ENCODE measurements around the gene CENPS. TPM values are rescaled to one million over a fixed set of nuclear protein-coding genes. Genes with fewer than 3 reads are reported as not detected.

Gene CENPS
- total RNA-seq, 1 donor from 2014 or later: 9.8 TPM

GRCh38 chr1:10459184-10459583 is 29.0 kb downstream of the CENPS start:
- peaks cover 29% of the 10 kb centered on the region for H3K36me3 Mint-ChIP-seq (ENCODE audit: low read depth, unreplicated experiment)
- no peaks in the 10 kb centered on the region for H3K9me3 Mint-ChIP-seq (ENCODE audit: unreplicated experiment)
- DNase-seq (ENCODE audit: low spot score): no peak
- peaks cover 1% of the 10 kb centered on the region for H3K27me3 Mint-ChIP-seq (ENCODE audit: unreplicated experiment)
- TF ChIP-seq, protein P1, sequence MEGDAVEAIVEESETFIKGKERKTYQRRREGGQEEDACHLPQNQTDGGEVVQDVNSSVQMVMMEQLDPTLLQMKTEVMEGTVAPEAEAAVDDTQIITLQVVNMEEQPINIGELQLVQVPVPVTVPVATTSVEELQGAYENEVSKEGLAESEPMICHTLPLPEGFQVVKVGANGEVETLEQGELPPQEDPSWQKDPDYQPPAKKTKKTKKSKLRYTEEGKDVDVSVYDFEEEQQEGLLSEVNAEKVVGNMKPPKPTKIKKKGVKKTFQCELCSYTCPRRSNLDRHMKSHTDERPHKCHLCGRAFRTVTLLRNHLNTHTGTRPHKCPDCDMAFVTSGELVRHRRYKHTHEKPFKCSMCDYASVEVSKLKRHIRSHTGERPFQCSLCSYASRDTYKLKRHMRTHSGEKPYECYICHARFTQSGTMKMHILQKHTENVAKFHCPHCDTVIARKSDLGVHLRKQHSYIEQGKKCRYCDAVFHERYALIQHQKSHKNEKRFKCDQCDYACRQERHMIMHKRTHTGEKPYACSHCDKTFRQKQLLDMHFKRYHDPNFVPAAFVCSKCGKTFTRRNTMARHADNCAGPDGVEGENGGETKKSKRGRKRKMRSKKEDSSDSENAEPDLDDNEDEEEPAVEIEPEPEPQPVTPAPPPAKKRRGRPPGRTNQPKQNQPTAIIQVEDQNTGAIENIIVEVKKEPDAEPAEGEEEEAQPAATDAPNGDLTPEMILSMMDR (IDR thresholded peaks at IDR 0.05; ENCODE audit: unreplicated experiment): no peak
- H3K4me1 Mint-ChIP-seq (ENCODE audit: unreplicated experiment): peaks cover 32% of the 10 kb centered on the region
- H3K27ac Mint-ChIP-seq (ENCODE audit: unreplicated experiment): peak overlapping the region; percentile 37
- H3K4me3 Mint-ChIP-seq (ENCODE audit: unreplicated experiment): no peak overlapping the region

GRCh38 chr1:10467078-10467477 is 36.8 kb downstream of the CENPS start:
- H3K27ac Mint-ChIP-seq (ENCODE audit: unreplicated experiment): no peak overlapping the region
- no peak for DNase-seq (ENCODE audit: low spot score)
- H3K4me3 Mint-ChIP-seq (ENCODE audit: unreplicated experiment): no peak overlapping the region
- no peaks in the 10 kb centered on the region for H3K9me3 Mint-ChIP-seq (ENCODE audit: unreplicated experiment)
- TF ChIP-seq, protein P1 (IDR thresholded peaks at IDR 0.05; ENCODE audit: unreplicated experiment): no peak
- peaks cover 42% of the 10 kb centered on the region for H3K36me3 Mint-ChIP-seq (ENCODE audit: low read depth, unreplicated experiment)
- H3K4me1 Mint-ChIP-seq (ENCODE audit: unreplicated experiment): peaks cover 18% of the 10 kb centered on the region
- no peaks in the 10 kb centered on the region for H3K27me3 Mint-ChIP-seq (ENCODE audit: unreplicated experiment)

DNA sequence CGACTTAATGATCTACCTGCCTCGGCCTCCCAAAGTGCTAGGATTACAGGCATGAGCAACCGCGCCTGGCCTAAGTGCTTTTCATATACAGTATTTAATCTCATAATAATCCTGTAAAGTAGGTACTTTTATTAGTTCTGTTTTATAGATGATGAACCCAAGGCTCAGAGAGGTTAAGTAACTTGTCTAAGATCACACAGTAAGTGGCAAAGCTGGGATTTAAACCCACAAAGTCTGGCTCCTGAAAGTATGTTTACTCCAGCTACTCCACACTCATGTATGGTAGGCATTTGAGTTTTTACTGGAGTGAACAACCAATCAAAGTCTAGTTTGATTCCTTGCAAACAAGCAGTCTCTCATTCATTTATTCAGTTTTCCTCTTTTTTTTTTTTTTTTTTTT is 39.8 kb downstream of the CENPS start:
- H3K4me3 Mint-ChIP-seq (ENCODE audit: unreplicated experiment): no peak overlapping the region
- H3K27ac Mint-ChIP-seq (ENCODE audit: unreplicated experiment): no peak overlapping the region
- DNase-seq (ENCODE audit: low spot score): no peak
- peaks cover 16% of the 10 kb centered on the region for H3K4me1 Mint-ChIP-seq (ENCODE audit: unreplicated experiment)
- H3K9me3 Mint-ChIP-seq (ENCODE audit: unreplicated experiment): no peaks in the 10 kb centered on the region
- TF ChIP-seq, protein P1 (IDR thresholded peaks at IDR 0.05; ENCODE audit: unreplicated experiment): no peak
- H3K27me3 Mint-ChIP-seq (ENCODE audit: unreplicated experiment): no peaks in the 10 kb centered on the region
- H3K36me3 Mint-ChIP-seq (ENCODE audit: low read depth, unreplicated experiment): peaks cover 21% of the 10 kb centered on the region

DNA sequence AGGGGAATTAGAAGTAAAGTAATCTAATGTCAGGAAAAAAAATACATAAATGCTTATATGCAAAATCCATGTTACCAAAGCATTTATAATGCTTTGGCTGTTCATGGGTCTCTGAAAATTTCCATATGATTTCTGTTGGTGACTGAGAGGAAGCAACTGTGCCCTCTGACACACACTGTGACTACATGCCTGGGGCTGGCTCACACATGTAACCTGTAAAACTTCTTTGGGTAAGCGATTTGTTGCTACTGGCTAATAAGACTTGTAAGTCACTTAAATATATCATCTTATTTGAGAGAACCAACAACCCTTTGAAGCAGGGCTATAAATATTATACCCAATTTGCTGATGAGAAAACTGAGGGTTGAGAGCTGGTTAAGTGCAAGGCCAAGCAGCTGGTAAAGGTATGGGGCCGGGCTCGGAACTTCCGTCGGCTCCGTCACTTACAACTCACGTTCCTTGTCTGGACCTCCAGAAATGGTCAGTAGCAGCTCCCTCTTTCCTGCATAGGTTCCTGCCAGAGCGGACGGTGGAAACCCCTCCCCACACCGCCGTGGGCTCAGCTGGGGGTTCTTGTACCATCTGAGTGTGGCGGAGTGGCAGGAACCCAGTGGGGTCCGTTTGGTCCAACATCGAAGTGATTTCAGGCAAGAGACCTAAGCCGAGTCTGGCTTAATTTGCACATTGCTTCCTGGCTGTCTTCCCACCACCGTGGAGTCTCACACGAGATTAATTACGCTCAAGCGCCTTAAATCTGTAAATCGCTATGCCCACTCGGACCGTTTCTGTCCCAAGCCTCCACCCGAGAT is 41.4 kb downstream of the CENPS start:
- Mint-ChIP-seq H3K27me3 (ENCODE audit: unreplicated experiment) (peaks cover 3% of the 10 kb centered on the region), H3K4me3 (ENCODE audit: unreplicated experiment) (peak overlapping the region; percentile 98), H3K9me3 (ENCODE audit: unreplicated experiment) (no peaks in the 10 kb centered on the region), H3K4me1 (ENCODE audit: unreplicated experiment) (peaks cover 28% of the 10 kb centered on the region), H3K36me3 (ENCODE audit: low read depth, unreplicated experiment) (peaks cover 21% of the 10 kb centered on the region), H3K27ac (ENCODE audit: unreplicated experiment) (peak overlapping the region; percentile 90)
- peak; percentile 51 for DNase-seq (ENCODE audit: low spot score)
- TF ChIP-seq, protein P1 (IDR thresholded peaks at IDR 0.05; ENCODE audit: unreplicated experiment): no peak

Measured in endothelial cell (in vitro differentiated cells).